Stimulated activated CD8-positive, alpha-beta memory T cell treated with anti-CD3 and anti-CD28 coated beads, Interleukin-12 subunit alpha, Interleukin-12 subunit beta, amount 100 ng/mL, for 1 hour (primary cell): ENCODE data around the gene TBC1D13.
"Not testable (repeated sequence)": the region's sequence is repeated elsewhere in the genome, so short reads cannot be mapped to it uniquely, and the experiment has no call there.

ENCODE experiments used
- DNase-seq: peaks from one replicate; pipeline ENCODE4 v3.0.0-alpha.2; 2020; ENCODE audit warnings: low read depth

Gene TBC1D13

DNA sequence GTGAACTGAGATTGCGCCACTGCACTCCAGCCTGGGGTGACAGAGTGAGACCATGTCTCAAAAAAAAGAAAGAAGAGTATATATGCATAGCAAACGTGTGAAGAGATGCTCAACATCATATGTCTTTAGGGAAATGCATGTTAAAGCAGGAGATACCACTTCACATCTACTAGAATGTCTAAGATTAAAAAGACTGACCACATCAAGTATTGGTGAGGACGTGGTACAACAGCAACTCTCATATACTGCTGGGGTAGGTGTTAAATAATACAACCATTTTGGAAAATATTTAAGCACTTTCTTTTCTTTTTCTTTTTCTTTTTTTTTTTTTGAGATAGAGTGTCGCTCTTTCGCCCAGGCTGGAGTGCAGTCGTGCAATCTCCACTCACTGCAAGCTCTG is 1.6 kb upstream of the TBC1D13 start:
- DNase-seq: no peak

DNA sequence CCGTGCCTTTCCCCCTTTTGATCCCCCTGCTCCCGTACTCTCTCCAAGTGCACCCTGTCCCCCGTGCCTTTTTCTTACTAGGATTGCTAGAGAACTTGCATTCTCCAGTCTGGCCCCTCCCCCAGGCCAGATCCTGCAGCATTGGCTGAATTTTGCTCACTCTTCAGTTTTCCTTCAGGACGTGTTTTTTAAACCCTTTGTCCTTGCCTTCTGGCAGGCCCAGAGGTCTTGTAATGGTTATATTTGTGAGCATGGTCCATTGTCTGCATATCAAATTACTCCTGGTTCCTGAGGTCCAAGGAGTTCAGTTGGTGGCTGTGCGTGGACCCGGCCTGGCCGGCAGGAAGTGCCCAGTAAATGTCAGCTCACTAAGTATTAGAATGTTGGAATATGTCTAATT is 606 bp downstream of the TBC1D13 start:
- DNase-seq: no peak

DNA sequence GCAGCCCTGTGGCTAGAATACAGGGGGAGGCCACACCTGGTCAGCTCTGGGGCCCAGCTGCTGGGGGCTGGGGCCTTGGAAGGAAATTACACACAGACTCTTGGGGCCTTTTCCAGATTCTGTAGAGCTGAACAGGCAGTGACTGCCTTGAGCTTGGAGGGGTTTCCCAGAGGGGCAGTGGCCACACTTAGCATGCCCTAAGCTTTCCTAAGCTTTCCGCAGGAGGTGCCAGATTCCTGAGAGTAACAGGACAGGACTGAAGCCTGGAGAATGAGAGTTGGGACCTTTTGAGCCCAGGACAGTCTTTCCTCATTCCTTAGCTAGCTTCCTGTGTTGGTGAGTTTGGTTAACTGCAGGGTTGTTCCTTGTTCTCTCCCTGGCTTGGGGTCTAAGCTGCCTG is 1.4 kb downstream of the TBC1D13 start:
- no peak for DNase-seq

DNA sequence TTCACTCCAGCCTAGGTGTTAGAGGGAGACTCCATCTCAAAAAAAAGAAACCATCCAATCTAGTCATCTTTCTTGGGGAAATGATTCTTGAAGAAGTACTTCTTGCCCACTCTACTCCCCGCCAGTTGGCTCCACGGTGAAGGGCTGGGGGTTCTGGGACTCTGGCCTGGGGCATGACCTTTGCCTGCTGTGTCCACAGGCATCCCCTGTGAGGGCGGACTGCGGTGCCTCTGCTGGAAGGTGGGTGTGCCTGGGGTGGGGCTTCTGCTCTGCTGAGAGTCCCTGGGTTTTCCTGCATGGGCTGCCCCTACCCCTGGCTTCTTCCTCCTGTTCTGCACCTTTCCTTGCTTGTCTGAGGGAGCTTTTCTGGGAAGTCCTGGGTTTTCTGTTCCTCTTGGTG is 3.5 kb downstream of the TBC1D13 start:
- no peak for DNase-seq

DNA sequence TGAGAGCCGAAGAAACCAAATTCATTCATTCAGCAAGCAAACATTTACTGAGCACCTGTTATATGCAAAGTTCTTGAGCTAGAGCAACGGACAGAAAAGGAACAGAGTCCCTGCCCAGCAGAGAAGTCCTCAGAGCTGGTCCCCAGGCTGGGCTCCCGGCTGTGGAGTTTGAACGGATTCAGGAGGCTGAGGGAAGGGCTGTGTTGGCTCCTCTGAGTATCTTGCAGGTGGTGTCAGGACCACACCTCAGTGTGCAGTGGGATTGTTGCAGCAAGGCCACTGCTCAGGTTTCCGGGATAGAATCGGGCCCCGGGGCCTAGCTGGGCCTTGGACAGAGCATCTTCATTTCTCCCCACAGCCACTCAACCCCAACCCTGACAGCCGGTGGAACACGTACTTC is 5.1 kb downstream of the TBC1D13 start:
- no peak for DNase-seq

DNA sequence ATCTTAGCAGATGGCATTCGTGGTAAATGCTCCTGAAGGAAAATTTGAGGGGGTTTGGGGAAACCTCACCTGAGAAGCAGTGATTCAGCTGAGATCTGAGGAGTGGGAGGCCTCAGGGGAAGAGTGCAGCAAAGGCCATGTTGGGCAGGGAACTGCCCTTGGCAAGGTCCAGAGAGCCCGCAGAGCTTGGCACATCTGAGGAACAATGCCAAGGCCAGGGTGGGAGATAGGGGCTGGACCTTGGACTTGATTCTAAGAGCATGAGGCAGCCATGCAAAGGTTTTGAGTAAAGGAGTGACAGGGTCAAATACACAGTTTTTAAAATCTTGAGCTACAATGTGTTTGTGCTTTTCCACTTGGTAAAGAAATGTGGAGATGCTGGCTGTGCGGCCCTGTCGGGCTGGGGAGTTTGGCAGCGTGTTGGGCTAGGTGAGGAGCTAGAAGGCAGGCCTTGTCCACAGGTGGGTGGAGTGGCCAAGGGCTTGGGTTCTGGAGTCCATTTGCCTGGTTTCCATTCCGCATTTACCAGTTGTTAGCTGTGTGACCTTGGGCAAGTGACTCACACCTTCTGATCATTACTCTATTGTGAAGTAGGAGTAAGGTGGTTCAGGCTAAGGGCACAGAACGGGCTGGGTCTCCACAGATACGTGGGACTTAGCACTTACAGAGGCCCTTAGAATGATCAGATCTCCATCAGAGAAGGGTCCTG is 6.1 kb downstream of the TBC1D13 start:
- DNase-seq: no peak

DNA sequence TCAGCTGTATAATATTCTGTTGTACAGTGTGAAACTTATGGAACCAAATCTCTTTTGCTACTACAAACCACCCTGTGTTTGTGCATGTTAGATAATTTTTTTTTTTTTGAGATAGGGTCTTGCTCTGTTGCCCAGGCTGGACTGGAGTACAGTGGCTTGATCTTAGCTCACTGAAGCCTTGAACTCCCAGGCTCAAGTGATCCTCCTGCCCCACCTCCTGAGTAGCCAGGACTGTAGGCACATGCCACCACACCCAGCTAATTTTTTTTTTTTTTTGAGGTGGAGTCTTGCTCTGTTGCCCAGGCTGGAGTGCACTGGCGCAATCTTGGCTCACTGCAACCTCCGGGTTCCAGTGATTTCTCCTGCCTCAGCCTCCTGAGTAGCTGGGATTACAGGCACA is 7.9 kb downstream of the TBC1D13 start:
- DNase-seq: not testable (repeated sequence)

DNA sequence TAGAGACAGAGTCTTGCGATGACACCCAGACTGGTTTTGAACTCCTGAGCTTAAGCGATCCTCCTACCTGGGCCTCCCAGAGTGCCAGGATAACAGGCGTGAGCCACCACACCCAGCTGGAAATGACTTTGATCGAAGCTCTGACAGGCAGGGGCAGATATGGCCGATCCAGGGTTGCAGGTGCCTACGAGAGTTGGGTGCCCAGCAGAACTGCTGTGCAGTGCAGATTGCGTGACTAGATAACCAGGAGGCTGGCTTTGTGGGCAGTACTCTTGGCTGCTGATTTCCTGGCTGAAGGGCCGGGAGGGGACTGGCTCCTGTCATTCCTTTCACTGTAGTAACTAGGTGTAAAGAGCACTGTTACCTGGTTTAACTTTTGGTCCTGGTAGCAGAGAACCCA is 11.8 kb downstream of the TBC1D13 start:
- DNase-seq: no peak

DNA sequence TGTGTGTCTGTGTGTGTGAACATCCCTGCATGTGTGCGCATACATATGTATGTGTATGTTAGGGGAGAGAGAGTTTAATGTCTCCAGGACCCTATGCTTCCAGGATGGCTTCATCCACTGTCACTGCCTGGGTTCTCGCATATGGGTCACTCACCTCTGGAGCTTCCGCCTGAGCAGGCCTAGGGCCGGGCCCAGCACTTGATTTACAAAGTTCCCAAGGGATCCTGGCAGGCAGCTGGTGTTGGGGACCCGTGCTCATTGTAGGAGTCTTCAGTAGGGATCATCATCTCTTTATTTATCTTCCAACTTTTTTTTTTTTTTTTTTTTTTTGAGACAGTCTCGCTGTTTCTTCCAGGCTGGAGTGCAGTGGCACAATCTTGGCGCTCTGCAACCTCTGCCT is 13.0 kb downstream of the TBC1D13 start:
- no peak for DNase-seq

DNA sequence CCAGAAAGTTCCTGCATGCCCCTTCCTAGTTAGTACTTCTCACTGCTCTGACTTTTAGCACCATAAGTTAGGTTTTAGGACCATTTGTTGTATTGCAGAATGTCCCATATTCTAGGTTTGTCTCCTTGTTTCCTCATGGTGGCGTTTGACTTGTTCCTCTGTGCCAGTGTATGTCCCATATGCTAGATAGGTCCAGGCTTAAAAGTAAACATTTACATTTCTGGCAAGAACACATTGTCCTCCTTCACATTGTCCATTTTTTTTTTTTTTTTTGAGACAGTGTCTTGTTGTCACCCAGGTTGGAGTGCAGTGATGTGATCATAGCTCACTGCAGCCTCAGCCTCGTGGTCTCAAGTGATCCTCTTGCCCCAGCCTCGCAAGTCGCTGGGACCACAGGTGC is 15.4 kb downstream of the TBC1D13 start:
- no peak for DNase-seq

DNA sequence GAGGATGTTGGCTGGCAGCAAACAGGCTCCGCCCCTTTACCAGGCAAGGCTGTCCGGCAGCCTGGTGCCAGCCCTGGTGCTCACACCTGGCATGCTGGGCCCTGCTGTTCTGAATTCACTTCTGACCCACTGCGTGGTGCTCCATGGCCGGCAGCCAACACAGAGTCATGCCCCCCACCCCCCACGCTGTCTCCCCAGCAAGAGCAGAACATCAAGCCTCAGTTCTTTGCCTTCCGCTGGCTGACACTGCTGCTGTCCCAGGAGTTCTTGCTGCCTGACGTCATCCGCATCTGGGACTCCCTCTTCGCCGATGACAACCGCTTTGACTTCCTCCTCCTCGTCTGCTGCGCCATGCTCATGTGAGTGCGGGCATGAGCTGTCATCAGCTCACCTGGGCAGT is 18.6 kb downstream of the TBC1D13 start:
- DNase-seq: no peak

DNA sequence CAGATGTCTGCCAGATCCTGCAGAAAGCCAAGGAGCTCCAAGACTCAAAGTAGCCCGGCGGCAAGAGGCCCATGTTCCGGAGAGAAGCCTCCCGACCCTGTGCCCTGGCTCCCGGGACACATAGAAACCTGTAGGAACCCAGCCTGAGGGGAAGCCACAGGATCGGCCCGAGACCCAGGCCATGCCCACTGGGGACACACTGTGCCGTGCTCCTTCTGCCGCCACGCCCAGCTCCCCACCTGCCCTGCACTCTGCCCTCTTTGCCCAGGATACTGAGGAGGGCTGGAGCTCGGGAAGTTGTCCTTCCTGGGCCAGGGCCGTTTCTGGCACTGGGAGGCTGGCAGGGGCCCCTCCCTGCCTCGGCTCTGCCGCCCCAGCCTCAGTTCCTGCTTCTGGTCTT is 20.8 kb downstream of the TBC1D13 start:
- no peak for DNase-seq

DNA sequence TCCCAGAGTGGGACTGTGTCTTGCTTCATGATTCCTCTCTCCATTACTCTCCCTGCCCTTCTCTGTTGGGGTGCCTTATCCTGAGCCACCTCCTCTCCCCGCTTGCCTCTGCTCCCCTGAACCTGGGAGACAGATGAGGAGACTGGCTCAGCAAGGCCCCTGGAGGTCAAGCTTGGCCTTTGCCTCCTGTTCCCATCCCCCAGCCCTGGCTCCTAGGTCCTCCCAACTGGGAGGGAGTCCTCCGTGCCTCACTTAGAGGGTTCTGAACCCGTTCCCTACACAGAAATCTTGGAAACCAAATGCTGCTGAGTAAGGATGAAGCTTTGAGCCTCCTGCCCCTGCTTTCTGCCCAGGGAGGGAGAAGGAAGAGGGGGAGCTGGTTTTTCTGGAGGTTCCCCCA is 21.5 kb downstream of the TBC1D13 start:
- no peak for DNase-seq

DNA sequence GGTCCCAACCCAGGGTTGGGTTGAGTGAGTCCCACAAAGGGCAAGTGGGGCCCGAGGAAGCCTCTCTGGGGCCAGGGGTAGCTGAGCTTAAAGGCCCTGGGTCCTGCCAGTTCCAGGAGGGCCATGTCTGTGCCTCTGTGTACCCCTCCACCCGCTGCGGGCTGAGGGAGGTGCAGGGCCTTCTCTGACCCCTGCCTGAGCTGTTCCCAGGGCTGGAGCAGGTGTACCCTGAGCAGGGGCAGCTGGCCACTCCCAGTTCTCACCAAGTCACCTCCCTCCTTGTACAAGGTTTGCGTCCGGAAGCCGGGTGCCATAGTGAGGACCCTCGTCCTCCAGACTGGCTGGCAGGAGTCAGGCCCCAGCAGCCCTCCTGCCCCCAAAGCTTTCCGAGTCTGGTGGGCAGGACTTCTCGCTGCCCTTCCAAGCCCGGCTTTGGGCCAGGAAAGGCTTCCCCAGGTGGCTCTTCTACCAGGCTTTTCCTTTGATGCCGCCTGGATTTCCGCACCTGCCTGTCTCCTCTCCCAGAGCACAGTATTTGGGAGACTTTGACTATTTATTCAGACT is 22.1 kb downstream of the TBC1D13 start:
- DNase-seq: no peak

DNA sequence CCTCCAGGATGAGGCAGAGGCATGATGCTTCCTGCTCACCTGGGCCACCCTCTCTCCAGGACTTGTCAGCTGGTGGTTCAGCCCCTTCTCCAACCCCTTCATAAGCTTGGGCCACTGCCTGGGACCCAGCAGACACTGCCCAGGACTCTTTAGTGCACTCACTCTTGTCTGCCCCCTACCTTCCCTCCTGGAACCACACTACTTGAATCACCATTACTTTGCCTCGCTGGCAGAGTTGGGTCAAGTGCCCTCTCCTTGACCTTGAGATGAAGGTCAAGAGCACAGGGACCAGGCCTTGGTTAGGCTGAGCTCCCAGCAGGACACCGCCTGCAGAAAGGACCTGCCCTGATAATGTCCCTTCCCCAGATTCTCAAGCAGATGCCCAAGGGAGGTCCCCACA is 22.8 kb downstream of the TBC1D13 start:
- no peak for DNase-seq

DNA sequence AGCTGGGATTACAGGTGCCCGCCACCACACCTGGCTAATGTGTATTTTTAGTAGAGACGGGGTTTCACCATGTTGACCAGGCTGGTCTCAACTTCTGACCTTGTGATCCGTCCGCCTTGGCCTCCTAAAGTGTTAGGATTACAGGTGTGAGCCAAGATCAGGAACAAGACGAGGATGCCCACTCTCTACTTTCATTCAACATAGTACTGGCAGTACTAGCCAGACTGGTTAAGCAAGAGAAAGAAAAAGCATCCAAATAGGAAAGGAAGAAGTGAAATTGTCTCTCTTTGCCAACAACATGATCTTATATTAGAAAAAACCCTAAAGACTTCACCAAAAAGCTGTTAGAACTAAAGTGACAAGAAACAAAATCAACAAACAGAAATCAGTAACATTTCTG is 23.8 kb downstream of the TBC1D13 start:
- no peak for DNase-seq

DNA sequence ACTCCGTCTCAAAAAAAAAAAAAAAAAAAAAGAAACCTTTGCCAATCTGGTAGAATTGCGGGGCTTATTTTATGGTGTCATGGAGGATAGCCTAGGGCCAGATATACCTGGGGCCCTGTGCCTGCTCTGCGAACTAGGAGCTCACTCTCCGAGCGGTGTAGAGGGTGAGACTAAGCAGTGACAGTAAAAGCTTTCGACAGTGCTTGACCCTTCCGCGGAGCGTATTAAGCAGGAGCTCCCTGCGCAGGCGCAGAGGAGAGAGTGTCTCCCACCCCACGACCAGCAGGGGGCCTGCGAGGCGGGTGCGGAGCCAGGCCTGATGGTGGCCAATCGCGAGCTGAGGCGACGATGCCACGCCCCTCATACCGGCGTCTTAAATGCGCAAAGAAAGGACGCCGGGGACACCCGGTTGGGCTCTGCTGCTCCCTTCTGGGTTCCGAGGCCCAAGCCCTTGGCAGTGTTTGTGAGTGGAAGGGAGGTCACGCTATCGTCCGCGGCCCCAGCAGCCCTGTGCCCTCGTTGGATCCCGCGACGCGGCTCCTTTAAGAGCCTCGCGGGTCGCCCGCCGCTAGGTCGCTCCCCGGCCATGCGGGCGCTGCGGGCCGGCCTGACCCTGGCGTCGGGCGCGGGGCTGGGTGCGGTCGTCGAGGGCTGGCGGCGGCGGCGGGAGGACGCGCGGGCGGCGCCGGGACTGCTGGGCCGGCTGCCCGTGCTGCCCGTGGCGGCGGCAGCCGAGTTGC is 31.2 kb downstream of the TBC1D13 start, which contains the start of gene ENDOG:
ENDOG (plus strand) TSS at position 402 of the 740 bp plus-strand sequence; CDS start at position 587, 185 bp downstream.
- DNase-seq: peak; percentile 92

DNA sequence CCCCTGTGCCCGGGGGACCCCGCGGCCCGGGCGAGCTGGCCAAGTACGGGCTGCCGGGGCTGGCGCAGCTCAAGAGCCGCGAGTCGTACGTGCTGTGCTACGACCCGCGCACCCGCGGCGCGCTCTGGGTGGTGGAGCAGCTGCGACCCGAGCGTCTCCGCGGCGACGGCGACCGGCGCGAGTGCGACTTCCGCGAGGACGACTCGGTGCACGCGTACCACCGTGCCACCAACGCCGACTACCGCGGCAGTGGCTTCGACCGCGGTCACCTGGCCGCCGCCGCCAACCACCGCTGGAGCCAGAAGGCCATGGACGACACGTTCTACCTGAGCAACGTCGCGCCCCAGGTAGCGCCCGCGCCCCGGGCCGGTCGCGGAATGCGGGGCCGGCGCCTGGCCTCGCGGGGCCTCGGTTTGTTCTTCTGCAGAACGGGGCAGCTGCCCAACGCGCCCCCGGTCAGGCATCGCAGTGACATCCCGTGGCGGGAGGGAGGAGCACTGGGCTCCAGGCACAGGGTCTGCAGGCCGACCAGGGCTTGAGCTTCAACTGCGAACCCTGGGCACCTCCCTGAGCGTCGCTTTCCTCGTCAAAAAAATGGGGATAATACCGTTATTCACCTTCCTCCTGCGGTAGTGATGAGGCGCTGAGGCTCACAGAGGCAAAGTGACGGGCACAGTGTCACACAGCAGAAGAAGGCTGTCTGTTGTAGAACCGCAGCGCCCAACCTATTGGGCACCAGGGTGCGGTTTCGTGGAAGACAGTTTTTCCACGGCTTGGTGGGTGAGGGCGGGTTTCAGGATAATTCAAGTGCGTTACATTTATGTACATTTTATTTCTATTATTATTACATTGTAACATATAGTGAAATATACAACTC is 32.0 kb downstream of the TBC1D13 start:
- no peak for DNase-seq

DNA sequence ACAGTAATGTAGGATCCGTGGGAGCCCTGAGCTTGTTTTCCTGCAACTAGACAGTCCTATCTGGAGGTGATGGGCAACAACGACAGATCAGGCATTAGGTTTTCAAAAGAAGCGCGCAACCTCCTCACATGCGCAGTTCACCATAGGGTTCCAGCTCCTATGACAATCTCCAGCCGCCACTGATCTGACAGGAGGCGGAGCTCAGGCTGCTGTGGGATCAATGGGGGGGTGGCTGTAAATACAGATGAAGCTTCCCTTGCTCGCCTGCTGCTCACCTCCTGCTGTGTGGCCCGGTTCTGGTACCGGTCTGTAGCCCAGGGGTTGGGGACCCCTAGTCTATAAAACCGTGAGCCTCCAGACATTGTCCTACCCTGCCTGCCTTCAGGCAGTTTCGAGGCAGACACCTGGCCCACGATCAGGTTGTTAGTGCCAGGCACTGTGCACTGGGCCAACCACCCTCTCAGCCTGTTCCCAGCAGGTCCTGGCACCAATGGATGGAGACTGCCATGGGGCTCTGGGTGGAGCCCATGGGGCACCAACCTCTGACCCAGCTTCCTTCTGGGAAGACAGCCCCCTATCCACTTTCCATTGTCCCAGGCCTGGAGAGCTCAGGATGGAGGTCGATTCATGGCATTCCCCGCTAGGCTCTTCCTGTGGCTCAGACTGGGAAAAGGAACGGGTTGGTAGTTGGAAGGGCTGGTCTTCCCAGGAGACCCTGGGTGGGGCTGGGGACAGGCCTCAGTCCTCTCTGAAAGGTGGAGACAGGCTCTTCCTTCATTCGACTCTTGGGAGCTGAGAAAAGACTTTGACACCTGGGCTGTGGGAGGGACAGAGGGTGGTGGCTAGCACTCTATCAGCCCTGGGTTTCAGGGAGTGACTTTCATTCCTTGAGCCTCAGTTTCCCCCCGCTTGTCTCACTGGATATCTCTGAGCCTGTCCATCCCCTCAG is 32.9 kb downstream of the TBC1D13 start:
- DNase-seq: no peak

DNA sequence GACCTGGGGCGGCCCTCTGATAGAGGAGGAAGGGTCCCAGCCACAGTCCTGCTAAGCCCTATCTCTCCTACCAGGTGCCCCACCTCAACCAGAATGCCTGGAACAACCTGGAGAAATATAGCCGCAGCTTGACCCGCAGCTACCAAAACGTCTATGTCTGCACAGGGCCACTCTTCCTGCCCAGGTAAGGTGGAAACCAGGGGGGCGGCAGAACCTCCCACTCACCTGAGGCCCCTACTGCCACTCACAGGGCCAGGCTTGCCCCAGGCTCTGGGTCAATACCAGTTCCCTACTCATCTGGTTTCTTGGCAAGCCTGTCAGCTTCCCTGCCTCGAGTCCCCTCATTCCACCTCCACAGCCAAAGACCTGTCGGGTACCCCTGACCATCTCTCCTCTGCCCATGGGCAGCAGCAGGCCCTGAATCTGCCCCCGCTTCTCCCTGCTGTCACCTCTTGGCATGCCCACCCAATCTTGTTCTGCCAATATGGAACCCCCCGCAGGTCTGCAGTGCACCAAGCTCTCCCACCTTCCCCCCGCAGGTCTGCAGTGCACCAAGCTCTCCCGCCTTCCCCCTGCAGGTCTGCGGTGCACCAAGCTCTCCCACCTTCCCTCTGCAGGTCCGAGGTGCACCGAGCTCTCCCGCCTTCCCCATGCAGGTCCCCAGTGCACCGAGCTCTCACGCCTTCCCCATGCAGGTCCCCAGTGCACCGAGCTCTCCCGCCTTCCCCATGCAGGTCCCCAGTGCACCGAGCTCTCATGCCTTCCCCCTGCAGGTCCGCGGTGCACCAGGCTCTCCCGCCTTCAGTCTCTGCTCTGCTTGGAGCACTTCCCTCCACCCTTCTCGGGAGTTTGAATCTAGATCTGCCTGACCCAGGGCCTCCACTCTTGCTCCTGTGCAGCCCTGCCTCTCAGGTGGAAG is 33.9 kb downstream of the TBC1D13 start:
- no peak for DNase-seq
